ENCODE data around the gene MTM1.
A peak's percentile ranks its signal among the peaks of the same experiment; 100 is the strongest.

Gene MTM1

DNA sequence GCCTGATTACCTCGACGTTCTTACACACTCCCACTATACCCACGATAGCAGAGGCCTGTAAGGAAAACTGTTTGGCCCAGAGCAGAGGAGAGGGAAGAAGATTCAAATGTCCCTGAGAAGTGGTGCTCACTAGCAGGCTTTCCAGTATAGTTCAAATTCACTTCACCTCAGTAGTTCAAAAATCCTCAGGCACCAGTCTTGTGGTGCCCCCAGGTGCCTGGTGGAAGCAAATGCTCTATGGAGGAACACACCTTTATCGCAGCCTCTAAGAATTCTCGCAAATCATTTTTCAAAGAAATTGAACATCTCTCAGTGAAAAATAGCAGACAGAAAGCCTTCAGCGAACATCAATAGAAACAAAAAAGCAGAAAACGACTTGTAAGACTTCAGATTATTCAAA, 112.6 kb downstream of the MTM1 start:
- DNase-seq, result no peak

DNA sequence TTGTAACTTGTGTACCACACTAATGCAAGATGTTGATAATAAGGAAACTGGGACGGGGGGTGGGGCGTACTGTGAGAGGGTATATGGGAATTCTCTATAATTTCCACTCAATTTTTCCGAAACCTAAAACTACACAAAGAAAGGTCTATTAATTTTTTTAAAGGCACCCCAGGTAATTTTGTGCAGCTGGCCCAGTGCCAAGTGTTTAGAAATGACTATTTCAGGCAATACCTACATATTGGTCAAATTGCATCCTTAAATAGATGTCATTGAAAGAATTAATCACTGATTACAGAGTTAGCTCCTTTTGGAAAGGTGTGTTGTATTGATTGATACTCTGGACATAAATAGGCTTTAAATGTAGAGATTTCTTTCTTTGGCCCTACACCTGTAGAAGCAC, 114.7 kb downstream of the MTM1 start:
- DNase-seq, result no peak

DNA sequence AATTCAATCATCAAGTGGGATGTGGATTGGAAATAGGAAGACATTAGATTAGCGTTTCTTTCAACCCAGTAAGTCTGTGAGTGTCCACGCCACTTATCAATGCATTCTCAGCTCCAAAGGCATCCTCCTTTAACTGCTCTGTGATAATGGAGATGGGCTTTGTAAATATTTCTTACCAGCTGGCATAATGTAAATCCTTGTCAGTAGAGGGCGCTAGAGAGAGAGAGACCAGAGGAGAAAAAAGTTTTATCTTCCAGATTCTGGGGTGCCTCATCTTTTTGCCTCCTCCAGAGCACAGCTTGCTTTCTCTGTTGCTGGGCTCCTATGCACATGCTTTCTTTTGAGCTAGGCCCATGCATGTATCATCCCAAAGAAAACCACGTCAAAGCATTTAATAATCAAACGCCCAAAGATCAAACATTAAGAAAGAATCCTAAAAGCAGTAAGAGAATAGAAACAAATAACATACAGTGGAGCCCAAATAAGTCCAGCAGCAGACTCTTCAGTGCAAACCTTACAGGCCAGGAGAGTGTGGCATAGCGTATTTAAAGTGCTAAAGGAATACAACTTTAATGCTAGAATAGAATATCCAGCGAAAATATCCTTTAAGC, 115.2 kb downstream of the MTM1 start:
- peak; percentile 35 for DNase-seq

DNA sequence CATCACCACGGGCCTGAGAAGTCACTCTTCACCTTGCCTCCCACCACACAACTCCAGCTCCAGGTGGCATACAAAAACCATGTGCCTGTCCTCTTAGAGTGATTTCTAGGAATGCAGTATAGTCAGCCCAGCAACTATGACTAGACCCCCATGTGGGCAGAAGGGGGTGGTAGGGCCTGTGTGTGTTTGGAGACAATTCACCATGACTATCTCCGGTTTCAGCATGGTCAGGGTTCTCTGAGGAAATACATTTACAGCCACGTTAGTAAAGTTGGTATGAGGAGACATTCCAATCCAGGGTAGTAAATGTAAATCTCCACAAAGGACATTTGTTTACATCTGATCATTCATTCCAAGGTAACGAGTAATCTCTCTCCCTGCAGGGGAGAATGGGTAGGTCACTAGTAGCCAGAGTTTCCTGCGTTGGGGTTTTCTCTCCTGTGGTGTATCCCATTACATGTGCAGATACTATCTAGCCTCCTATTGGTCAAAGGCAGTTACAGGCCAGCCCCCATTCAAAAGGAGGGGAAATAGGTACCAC, 120.6 kb downstream of the MTM1 start:
- DNase-seq, result peak; percentile 93

DNA sequence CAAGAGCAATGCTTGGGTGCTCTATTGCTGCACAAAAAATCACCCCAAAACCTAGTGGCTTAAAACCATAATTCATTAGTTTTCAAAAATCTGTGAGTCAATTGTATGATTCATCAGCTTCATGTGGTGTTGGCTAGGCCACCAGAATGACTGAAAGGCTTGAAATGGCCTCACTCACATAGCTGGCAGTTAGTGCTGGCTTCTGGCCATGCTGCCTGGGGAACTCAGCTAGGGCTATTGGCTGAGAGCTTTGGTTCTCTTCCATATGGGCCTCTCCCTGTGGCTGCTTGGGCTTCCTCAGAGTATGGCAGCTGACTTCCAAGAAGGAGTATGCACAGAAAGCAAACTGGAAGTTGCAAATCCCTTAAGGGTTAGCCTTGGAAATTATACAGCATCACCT, 121.7 kb downstream of the MTM1 start:
- peak; percentile 96 for DNase-seq

DNA sequence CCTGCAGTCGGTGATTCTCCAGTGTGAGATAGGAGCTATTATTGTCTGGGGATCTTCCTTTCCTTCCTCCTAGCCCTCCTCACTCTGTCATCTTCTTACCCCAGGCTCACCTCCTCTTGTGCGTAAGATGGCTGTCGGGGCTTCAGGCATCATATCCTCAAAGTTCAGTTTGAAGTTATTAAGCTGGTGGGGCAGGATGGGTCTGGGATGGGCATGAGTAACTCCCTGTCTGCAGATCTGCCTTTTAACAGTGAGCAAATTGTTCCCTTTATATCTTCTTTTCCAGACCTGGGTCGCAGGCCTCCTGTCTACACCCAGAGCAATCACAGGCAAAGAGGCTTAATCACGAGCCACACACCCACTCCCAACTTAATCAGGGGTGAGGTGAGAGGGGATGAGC, 123.9 kb downstream of the MTM1 start:
- DNase-seq, result no peak

DNA sequence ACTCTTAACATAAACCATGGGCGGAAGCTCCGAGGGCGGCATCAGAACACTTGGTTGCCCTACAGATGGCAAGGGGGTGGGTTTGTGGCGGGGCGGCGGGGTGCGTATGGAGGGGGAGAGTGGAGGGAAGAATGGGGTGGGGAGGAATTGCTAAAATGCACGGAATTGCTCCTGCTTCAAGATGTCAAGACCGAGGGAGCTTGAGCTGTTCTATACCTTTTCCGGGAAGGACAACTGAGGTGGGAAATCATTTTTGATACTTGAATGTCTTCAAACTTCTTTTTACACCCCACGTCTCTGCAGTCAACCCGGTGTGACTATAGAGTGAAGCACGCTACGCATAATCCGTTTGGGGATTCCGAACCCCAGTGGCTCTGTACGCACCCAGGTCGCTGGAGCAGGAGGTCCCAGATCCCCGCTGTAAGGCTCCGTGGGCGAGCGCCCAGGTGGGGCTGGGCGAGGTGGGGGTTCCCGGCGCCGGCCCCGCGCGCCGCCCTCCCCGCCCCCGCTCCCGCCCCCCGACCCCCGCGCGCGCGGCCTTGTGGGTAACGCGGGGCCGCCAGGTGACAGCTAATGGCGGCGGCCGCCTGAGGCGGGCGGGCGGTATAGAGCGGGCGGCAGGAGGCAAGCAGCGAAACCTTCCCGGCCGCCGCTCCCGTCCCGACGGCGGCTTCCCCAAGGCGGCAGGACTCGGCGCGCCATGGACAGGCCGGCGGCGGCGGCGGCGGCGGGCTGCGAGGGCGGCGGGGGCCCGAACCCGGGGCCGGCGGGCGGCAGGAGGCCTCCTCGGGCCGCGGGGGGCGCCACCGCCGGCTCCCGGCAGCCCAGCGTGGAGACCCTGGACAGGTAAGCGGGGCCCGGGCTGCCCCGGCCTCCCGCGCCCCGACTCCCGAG, 124.7 kb downstream of the MTM1 start, which contains the start of gene MTMR1:
TSS of gene MTMR1 (plus strand) at position 566 of the 894 bp plus-strand sequence. CDS start at position 701, 135 bp downstream.
- DNase-seq, result peak; percentile 14

DNA sequence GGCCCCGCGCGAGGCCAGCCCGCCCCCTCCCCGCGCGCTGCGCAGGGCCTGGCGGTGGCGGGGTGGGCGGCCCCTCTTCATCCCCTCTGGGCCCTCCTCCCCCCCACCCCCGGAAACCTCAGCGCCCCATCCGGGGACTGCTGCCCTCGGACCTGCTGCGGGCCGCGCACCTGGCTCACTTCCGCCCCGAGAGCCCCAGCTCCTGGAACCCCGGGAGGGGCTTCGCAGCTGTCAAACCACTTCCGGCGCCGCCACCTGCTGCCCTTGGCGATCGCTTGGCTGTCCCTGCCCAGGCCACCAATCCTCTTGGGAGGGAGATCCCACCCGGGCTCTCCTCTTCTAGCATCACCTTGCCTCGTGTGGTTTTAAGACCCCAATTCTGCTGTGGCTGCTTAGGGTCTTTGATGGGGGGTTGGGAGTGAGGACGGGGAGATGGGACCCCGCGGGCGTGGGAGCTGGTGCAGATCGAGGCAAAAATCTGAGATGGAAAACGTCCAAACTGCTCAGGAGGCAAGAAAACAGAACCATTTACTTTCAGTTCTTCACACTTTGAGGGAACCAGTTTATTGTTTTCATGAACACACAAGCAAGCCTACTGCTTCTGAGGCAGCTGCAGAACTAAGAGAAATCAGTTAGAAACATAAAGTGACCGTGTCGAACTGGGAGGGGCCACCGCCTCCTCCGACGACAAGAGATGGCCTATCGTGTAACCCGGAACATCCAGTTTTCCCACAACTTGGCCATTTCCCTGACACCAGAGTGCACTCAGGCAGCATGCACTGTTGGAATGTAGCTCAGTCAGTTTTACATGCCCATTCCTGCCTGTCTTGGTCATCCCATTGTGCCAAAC, 125.5 kb downstream of the MTM1 start:
- peak; percentile 71 for DNase-seq

DNA sequence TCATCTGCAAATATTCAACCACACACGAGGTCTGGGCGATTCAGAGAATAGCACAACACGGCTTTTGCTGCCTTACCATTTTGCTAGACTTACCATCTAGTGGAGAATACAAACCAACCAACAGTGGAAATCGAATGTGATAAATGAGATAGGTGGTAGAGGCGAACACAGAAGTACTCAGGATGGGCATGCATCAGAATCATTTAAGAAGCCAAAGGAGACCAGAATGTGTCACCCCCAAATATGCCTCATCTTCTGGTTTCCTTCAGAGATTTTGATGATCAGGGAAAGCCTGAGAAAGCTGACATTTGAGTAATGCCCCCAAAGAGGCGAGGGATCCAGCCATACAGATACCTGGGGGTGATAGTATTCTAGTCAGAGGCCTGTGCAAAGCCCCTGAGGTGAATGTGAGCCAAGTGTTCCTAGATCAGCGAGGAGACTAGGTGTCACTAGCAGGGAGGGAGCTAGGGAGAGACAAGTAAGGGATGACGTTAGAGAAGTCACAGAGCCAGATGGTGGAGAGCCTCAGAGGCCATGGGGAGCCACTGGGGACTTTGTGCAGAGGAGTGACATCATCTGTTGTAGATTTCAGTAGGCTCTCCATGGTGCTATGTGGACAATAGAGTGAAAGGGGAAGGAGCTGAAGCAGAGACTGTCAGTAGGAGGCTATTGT, 126.5 kb downstream of the MTM1 start:
- peak; percentile 11 for DNase-seq

DNA sequence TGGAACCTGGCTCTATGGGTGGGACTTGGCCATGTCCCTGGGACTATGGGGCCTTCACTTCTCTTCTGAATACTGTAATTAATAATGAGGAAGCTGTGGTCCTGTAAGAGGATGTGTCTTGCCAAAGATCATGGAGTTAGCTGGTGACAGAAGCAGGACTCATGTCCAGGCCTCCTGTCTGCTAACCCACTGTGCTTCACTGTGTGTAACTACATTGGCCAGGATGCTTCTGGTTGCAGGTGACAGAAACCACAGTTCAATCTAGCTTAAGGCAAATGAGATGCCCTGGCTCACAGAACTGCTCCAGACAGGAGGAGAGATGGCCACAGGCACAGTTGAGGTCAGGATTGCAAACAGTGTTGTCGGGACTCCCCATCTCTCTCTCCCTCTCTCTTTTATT, 127.9 kb downstream of the MTM1 start:
- DNase-seq, result no peak

DNA sequence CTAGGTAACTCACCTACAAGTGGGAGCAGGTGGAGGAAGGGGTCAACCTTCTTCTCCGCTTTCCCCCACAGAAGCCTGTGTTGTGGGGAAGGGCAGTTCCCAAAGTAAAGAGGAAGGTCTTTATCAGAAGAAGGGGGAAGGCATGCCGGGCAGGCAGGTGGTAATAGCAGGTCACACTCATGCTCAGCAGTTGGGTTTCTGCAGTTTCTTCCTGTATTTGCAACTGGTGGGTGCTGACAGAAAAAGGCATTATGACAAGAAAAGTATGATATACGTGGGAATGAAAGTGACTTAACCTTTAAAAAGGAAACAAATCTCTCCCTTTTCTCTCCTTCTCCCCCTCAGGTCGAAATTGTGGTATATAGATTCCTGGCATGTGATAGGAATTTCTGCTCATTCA, 128.4 kb downstream of the MTM1 start:
- DNase-seq, result no peak

DNA sequence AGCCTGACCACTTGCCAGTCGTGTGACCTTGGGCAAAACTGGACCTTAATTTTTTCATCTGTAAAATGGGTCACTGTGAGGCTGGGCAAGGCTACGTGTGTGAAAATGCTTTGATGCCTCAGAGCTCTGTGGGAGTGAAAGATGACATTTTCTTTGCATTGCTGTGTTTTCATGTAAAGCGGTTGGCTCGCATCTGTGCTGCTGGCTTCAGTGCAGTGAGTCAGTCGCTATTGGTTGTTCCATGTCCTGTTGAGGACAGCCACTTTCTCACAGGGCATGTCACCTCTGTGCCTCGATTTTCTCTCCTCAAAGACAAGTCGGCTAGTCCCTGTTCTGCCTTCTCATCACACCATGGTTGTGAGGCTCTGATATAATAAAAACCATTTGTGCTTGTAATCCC, 129.2 kb downstream of the MTM1 start:
- no peak for DNase-seq

DNA sequence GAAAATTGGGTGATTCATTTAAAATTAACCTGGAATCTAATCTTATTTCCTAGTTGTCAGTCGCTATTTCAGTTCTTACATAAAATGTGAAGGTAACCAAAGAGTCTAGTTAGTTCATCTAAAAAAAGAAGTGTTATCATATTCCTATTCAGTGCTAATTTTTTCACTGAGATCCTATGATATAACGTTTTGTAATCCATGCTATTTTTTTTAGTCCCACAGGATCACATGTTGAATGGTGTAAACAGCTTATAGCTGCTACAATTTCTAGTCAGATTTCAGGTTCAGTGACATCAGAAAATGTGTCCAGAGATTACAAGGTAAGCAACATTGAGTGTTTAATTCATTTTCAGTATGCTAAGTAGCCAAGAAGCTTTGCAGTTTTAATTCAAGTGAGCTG, 130.6 kb downstream of the MTM1 start:
- no peak for DNase-seq

DNA sequence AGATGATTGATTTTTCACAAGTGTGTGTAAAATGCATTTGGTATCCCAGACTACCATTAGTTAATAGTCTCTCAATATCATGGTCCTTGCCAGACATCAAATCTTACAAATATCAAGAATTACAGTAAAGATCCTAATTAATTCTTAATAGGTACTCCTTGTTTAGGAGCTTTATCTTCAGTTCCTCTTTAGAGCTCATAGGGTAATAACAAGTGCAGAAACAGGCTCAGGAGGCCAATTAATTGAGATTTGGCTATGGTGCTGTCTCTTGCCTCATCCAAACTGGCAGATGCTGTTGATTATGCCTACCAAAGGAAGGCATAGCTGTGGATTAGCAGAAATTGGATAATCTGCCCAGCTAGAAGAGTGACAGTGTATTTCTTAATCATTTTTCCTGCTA, 131.7 kb downstream of the MTM1 start:
- no peak for DNase-seq

DNA sequence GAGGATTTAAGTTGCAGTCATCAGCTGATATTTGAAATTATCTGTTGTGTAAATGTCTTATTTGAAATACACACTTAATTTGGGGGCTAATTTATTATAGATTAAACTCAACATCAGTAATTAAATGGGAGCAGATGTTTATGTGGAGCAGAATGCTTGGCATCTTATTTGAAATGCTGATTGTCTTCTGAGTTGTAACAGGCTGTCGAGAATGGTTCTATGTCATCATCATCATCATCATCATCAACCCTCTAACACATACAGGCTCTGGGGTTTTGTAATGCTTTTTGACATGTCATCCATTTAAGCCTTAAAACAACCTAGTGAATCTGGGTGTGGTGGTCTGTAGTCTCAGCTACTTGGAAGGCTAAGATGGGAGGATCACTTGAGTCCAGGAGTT, 133.0 kb downstream of the MTM1 start:
- DNase-seq, result no peak

DNA sequence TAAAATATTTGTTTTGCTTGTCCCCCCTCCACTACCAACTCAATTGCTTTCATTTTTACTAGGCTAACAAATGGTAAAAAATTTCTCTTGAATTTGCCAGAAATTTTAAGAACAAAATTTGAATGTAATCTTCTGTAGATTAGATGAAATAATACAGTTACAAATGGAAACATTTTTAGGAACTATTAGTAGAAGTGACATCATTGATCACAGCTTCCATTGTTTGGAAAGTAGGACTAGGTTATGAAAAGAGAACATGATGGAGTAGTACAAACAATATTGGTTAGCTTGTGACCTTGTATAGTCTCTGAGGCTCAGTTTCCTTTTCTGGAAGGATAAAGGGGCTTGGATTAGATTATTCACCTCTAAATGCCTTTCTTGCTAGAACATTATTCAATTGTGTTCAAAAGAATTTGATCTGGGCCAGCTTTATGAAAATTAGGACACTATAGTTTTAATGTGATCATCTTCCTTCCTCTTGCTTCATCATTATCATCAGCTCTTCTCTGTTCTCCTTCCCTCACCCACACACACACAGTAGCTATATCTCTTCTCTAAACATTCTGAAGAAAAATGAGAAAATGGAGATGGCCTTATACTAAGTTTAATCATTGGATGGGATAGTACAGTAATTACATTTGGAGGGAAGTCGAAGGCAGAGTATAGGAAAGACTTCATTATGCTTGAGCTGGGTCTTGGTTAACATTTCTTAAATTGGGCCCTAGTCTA, 134.7 kb downstream of the MTM1 start:
- DNase-seq, result no peak

DNA sequence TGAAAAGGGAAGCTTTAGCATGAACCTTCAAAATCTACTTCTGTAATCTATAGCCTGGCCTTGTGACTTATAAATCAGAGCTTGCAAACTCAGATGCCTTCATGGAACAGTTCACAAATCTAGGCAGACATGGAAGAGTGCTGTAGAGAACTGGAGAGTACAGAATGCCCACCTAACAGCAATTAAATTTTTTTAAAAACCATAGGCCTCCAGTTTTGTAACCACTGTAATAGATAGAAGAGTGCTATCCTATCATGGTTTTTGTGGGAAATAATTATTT, 135.2 kb downstream of the MTM1 start:
- DNase-seq, result no peak

DNA sequence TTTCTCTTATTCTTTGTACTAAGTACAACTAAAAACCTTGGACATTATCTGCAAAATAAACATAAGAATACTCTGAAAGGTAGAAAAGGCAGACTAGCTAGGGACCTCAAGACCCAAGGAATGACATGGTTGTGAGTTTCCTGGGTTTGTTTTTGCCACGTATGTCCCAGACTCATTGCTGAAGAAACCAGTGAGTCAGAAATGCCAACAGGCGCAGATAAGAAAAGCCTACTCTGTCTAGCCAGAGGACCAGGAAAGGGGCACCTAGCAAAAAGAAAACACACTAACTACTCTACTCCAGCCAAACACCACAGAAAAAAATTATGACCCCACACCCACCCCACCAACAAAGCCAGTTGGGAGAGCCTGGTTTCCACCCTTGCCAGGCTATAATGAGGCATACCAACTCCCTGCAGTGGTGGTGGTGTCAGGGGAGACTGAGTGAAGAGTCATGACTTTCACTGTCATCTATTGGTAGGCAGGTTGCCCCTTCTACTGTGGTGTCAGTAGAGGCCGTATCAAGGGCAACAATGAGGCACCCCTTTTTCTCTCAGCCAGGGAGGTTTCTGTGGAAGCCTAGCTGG, 135.7 kb downstream of the MTM1 start:
- no peak for DNase-seq

DNA sequence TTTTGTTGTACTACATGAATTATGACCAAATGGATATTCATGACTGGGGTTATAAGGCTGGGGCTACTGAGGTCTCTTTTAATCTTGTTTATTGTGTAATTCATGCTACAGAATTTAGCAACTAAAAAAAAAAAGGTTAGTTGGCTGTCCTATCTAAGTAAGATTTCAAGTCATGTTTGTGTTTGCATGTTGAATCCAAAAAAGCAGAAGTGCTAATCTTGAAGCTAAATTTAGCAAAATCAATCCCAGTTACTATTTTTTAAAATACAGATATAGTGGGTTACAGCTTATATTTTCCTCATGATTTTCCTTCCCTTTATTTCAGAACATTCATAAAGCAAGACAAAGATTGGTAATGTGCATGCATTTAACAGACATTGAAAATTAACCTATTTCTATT, 144.2 kb downstream of the MTM1 start:
- no peak for DNase-seq

DNA sequence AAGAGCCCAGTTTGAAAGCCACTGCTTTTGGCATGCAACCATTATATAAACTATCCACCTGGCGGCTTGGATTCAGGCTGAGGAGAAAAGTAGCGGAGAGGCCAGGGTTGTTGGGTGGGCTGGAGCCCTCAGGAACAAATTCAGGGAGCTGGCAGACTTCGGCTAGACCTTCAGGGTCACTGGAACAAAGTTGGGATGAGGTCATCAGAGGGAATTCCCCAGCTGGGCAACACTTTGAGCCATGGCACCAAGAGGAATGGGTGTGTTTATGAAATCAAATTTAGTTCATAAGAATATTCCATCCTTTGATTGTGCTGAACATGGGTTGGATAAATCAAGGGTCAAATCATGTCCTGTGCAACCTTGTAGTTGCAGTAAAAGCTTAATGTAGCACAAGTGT, 146.8 kb downstream of the MTM1 start:
- no peak for DNase-seq

DNA sequence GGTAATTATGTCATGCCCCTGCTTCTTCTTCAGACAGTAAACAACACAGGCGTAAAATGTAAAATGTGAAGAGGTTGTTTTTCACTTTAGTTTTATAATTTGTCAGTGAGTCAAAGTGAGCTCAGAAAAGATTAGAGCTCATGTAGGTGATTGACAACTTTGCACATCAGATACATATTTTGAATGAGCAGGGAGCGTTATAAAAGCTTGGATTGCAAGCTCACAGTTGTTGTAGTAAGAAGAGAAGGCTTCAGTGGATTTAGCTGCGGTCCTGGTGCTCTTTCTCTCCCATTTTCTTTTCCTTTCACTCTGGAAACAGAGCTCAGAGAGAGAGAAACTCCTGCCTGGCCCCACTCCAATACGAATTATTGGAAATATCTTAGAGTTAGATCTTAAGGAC, 151.2 kb downstream of the MTM1 start:
- no peak for DNase-seq
